ENCODE results near the gene ARID1B. TPM values are rescaled to one million over a fixed set of nuclear protein-coding genes. Genes with fewer than 3 reads are reported as not detected.

Gene ARID1B
- total RNA-seq, 1 experiment from 2014 or later, result 35.6 TPM

DNA sequence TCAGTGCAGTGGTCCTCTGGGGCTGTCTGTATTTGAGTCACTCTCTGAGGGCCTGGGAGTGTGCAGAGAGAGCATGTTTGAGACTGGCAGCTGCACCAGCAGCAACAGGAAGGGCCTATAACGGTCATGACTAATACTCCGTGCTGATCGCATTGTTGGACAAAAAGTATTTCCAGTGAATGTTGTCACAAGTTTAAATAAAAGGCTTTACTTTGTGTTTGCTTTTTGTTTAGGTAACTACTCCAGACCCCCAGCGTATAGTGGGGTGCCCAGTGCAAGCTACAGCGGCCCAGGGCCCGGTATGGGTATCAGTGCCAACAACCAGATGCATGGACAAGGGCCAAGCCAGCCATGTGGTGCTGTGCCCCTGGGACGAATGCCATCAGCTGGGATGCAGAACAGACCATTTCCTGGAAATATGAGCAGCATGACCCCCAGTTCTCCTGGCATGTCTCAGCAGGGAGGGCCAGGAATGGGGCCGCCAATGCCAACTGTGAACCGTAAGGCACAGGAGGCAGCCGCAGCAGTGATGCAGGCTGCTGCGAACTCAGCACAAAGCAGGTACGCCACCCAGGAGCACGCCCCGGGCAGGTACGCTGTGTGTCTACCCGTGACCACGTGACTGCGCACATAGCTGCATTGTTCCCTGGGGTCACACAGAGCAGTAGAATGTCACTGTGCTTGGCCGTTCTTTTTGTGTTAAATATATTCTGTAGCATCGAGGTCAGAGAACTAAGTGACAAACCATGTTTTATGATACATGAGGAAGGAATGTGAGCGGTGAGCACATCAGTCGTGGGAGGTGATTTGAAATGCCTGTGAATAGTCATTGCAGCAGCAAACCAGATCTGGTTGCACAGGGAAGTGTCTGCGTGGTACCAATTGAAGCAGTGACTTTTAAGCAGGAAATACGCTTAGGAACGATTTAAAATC lies 371.5 kb downstream of the ARID1B start (continued):
- TF ChIP-seq ZNF274 (IDR thresholded peaks at IDR 0.05; ENCODE audit: low read depth, low read length) (no peak), SIN3A (IDR thresholded peaks at IDR 0.05; ENCODE audit: low read depth) (peak; percentile 68), POLR2AphosphoS5 (IDR thresholded peaks at IDR 0.05; ENCODE audit: low read depth, low read length) (no peak), EGR1 (IDR thresholded peaks at IDR 0.05; ENCODE audit: low read depth) (peak; percentile 64; the same call in 1 of the 2 replicates), ZFX (IDR thresholded peaks at IDR 0.05) (no peak), ELF1 (IDR thresholded peaks at IDR 0.05; ENCODE audit: borderline replicate concordance, low read depth) (no peak), RAD21 (IDR thresholded peaks at IDR 0.05; ENCODE audit: low read depth) (peak; percentile 10; the same call in 1 of the 2 replicates), SRF (IDR thresholded peaks at IDR 0.05; ENCODE audit: low read depth) (no peak), CBX3 (IDR thresholded peaks at IDR 0.05; ENCODE audit: low read depth) (peak; percentile 44; the same call in 1 of the 2 replicates), CEBPB (IDR thresholded peaks at IDR 0.05; ENCODE audit: low read depth) (peak; percentile 68; the same call in 1 of the 2 replicates), TCF7L2 (IDR thresholded peaks at IDR 0.05; ENCODE audit: borderline replicate concordance, extremely low read depth, insufficient read depth, insufficient read length) (no peak), FOSL1 (IDR thresholded peaks at IDR 0.05; ENCODE audit: low read depth) (peak; percentile 63)
- TF ChIP-seq, protein P1, sequence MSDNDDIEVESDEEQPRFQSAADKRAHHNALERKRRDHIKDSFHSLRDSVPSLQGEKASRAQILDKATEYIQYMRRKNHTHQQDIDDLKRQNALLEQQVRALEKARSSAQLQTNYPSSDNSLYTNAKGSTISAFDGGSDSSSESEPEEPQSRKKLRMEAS (IDR thresholded peaks at IDR 0.05), result peak; percentile 74
- TF ChIP-seq, protein P2, sequence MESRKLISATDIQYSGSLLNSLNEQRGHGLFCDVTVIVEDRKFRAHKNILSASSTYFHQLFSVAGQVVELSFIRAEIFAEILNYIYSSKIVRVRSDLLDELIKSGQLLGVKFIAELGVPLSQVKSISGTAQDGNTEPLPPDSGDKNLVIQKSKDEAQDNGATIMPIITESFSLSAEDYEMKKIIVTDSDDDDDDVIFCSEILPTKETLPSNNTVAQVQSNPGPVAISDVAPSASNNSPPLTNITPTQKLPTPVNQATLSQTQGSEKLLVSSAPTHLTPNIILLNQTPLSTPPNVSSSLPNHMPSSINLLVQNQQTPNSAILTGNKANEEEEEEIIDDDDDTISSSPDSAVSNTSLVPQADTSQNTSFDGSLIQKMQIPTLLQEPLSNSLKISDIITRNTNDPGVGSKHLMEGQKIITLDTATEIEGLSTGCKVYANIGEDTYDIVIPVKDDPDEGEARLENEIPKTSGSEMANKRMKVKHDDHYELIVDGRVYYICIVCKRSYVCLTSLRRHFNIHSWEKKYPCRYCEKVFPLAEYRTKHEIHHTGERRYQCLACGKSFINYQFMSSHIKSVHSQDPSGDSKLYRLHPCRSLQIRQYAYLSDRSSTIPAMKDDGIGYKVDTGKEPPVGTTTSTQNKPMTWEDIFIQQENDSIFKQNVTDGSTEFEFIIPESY (IDR thresholded peaks at IDR 0.05; ENCODE audit: extremely low read depth, insufficient replicate concordance, low read length), result no peak
